GM18507 (cell line): ENCODE results near the gene TSPYL1.

Source experiments
- DNase-seq: peaks from one replicate; pipeline ENCODE4 v3.0.0; 2011; ENCODE audit warnings: low read depth; ENCODE audit not compliant: insufficient read length; ENCODE audit errors: extremely low spot score
- FAIRE-seq: peaks from 2 replicates; lab custom pipeline; 2011; peaks lifted over from hg19 to GRCh38; lab: Jason Lieb, UNC

TSPYL1 gene

DNA sequence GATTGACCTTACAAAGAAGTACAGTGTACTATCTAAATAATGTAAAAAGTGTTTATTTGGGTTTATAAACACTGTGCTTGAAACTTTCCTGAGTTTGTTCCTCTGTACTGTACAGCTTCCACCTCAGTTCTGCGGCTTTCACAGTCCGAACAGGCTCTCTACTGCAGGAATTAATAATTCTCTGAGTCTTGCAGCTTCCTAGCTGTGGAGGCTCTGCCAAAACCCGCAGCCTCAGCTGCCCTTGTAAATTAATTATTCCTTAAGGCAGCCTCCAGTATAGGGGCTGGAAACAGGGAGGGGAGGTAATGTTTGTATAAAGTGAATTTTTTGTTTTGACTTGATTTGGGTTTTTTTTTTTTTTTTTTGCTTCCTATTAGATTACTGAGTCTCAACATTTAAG lies 45.0 kb downstream of the TSPYL1 start:
- FAIRE-seq (no peak), DNase-seq (no peak)

DNA sequence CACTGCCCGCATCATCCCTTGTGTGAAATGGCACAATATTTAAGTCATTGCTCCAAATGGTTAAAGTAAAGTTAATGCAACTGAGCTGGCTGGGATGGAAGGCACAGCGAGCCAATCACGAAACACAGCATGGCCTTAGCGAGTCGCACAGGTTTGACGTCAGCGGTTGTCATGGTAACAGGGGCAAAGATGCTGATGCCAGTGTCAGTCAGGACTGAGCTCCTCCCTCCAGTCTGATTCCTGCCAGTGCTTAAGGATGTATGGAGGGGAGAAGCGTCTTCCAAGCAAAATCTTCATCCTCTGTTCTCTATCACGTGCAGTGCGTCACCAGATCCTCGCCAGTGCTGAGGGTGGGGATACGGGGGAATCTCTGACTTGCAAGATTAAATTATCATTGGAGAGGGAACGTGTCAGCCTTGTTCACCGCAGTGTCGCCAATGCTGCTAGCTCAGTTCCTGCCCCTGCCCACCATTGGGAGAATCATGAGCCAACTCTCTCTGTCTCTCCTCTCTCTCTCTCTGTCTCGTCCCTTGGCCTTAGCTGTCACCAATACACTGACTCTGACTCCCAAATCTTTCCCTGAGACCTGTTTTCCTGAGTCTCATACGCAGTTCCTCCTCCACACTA lies 50.3 kb downstream of the TSPYL1 start:
- DNase-seq (no peak), FAIRE-seq (no peak)
